Measurements from ENCODE around the gene GLYATL3. TPM values are rescaled to one million over a fixed set of nuclear protein-coding genes. Genes with fewer than 3 reads are reported as not detected.

Gene GLYATL3
- total RNA-seq, 1 donor from 2014 or later = not detected

- H3K4me3 Mint-ChIP-seq = no peak overlapping the region
- H3K36me3 Mint-ChIP-seq = no peaks in the 10 kb centered on the region
- no peak for TF ChIP-seq CTCF (IDR thresholded peaks at IDR 0.05; ENCODE audit: unreplicated experiment)
- H3K9me3 Mint-ChIP-seq = peaks cover 11% of the 10 kb centered on the region
- no peaks in the 10 kb centered on the region for H3K4me1 Mint-ChIP-seq
- no peak for DNase-seq (ENCODE audit: low spot score in 2 of 2, unreplicated experiment in 2 of 2)
- H3K27ac Mint-ChIP-seq = no peak overlapping the region
- H3K27me3 Mint-ChIP-seq (ENCODE audit: low read depth) = no peaks in the 10 kb centered on the region
Measured at GRCh38 chr6:49506569-49507111, 6.9 kb downstream of the GLYATL3 start.

DNA sequence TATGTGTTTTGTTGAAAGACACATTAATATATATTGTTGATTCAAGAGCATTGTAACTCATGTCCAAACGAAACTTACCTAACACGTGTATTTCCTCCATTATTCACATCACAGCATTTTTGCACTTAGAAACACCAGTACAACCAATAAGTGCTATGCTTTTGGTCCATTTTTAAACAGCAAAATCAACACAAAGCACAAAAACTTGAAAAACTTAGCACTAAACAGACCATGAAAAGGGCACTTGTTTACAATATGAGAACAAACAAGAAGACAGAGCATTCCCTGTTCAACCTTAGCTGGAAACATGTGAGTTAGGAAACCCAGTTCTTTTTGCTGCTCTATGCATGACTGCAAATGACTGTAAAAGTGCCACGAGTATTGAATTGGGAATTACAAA lies 9.6 kb downstream of the GLYATL3 start:
- peaks cover 7% of the 10 kb centered on the region for H3K4me1 Mint-ChIP-seq
- no peak overlapping the region for H3K27ac Mint-ChIP-seq
- H3K36me3 Mint-ChIP-seq = no peaks in the 10 kb centered on the region
- H3K27me3 Mint-ChIP-seq (ENCODE audit: low read depth) = no peaks in the 10 kb centered on the region
- H3K9me3 Mint-ChIP-seq = peaks cover 11% of the 10 kb centered on the region
- TF ChIP-seq CTCF (IDR thresholded peaks at IDR 0.05; ENCODE audit: unreplicated experiment) = no peak
- no peak overlapping the region for H3K4me3 Mint-ChIP-seq
- DNase-seq (ENCODE audit: low spot score in 2 of 2, unreplicated experiment in 2 of 2) = no peak

- no peaks in the 10 kb centered on the region for H3K36me3 Mint-ChIP-seq
- no peak for DNase-seq (ENCODE audit: low spot score in 2 of 2, unreplicated experiment in 2 of 2)
- H3K9me3 Mint-ChIP-seq = no peaks in the 10 kb centered on the region
- no peak for TF ChIP-seq CTCF (IDR thresholded peaks at IDR 0.05; ENCODE audit: unreplicated experiment)
- H3K27ac Mint-ChIP-seq = no peak overlapping the region
- H3K4me3 Mint-ChIP-seq = no peak overlapping the region
- H3K4me1 Mint-ChIP-seq = peaks cover 7% of the 10 kb centered on the region
- no peaks in the 10 kb centered on the region for H3K27me3 Mint-ChIP-seq (ENCODE audit: low read depth)
Measured at GRCh38 chr6:49513153-49513989, 13.6 kb downstream of the GLYATL3 start.

- no peak for DNase-seq (ENCODE audit: low spot score in 2 of 2, unreplicated experiment in 2 of 2)
- no peak overlapping the region for H3K4me3 Mint-ChIP-seq
- peaks cover 7% of the 10 kb centered on the region for H3K4me1 Mint-ChIP-seq
- no peak overlapping the region for H3K27ac Mint-ChIP-seq
- H3K27me3 Mint-ChIP-seq (ENCODE audit: low read depth) = no peaks in the 10 kb centered on the region
- no peaks in the 10 kb centered on the region for H3K36me3 Mint-ChIP-seq
- TF ChIP-seq CTCF (IDR thresholded peaks at IDR 0.05; ENCODE audit: unreplicated experiment) = no peak
- H3K9me3 Mint-ChIP-seq = no peaks in the 10 kb centered on the region
Measured at GRCh38 chr6:49514571-49515484, 15.1 kb downstream of the GLYATL3 start.

GRCh38 chr6:49515485-49516146 lies 15.9 kb downstream of the GLYATL3 start:
- Mint-ChIP-seq H3K27ac (no peak overlapping the region), H3K4me1 (peaks cover 7% of the 10 kb centered on the region), H3K27me3 (ENCODE audit: low read depth) (no peaks in the 10 kb centered on the region), H3K36me3 (no peaks in the 10 kb centered on the region), H3K4me3 (no peak overlapping the region), H3K9me3 (no peaks in the 10 kb centered on the region)
- no peak for TF ChIP-seq CTCF (IDR thresholded peaks at IDR 0.05; ENCODE audit: unreplicated experiment)
- no peak for DNase-seq (ENCODE audit: low spot score in 2 of 2, unreplicated experiment in 2 of 2)
